Measurements from ENCODE around the gene GDE1. TPM values are rescaled to one million over a fixed set of nuclear protein-coding genes. Genes with fewer than 3 reads are reported as not detected.

Gene GDE1
- total RNA-seq, 1 donor from 2014 or later = 50.0 TPM

GRCh38 chr16:19524356-19524615, 2.4 kb upstream of the GDE1 start:
- TF ChIP-seq, protein P1, sequence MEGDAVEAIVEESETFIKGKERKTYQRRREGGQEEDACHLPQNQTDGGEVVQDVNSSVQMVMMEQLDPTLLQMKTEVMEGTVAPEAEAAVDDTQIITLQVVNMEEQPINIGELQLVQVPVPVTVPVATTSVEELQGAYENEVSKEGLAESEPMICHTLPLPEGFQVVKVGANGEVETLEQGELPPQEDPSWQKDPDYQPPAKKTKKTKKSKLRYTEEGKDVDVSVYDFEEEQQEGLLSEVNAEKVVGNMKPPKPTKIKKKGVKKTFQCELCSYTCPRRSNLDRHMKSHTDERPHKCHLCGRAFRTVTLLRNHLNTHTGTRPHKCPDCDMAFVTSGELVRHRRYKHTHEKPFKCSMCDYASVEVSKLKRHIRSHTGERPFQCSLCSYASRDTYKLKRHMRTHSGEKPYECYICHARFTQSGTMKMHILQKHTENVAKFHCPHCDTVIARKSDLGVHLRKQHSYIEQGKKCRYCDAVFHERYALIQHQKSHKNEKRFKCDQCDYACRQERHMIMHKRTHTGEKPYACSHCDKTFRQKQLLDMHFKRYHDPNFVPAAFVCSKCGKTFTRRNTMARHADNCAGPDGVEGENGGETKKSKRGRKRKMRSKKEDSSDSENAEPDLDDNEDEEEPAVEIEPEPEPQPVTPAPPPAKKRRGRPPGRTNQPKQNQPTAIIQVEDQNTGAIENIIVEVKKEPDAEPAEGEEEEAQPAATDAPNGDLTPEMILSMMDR (IDR thresholded peaks at IDR 0.05; ENCODE audit: unreplicated experiment) = no peak
- Mint-ChIP-seq H3K4me1 (ENCODE audit: unreplicated experiment) (peaks cover 20% of the 10 kb centered on the region), H3K27ac (ENCODE audit: unreplicated experiment) (peak overlapping the region; percentile 61), H3K27me3 (ENCODE audit: unreplicated experiment) (peaks cover 1% of the 10 kb centered on the region), H3K9me3 (ENCODE audit: unreplicated experiment) (no peaks in the 10 kb centered on the region), H3K4me3 (ENCODE audit: unreplicated experiment) (peak overlapping the region; percentile 100), H3K36me3 (ENCODE audit: low read depth, unreplicated experiment) (no peaks in the 10 kb centered on the region)
- no peak for DNase-seq (ENCODE audit: low spot score)

- TF ChIP-seq, protein P1 (IDR thresholded peaks at IDR 0.05; ENCODE audit: unreplicated experiment) = no peak
These were observed 1.9 kb upstream of the GDE1 start, which contains the start of gene CCP110 for GRCh38 chr16:19523559-19524355. TSS of gene CCP110 (plus strand) at chr16:19523942. CDS start at chr16:19527882, 3,940 bp downstream.

DNA sequence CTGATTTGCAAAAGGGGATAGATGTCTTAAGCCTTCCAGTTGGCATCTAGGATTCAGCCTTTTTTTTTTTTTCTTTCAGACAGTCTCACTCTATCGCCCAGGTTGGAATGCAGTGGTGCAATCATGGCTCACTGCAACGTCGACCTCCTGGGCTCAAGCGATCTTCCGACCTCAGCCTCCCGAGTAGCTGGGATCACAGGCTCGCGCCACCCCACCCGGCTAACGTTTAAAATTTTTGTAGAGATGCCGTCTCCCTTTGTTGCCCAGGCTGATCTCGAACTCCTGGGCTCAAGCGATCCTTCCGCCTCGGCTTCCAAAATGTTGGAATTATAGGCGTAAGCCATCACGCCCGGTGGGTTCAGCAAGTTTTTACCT, 1.3 kb upstream of the GDE1 start:
- H3K27ac Mint-ChIP-seq (ENCODE audit: unreplicated experiment) = no peak overlapping the region
- H3K9me3 Mint-ChIP-seq (ENCODE audit: unreplicated experiment) = no peaks in the 10 kb centered on the region
- DNase-seq (ENCODE audit: low spot score) = no peak
- H3K36me3 Mint-ChIP-seq (ENCODE audit: low read depth, unreplicated experiment) = no peaks in the 10 kb centered on the region
- TF ChIP-seq, protein P1 (IDR thresholded peaks at IDR 0.05; ENCODE audit: unreplicated experiment) = no peak
- peaks cover 20% of the 10 kb centered on the region for H3K4me1 Mint-ChIP-seq (ENCODE audit: unreplicated experiment)
- H3K4me3 Mint-ChIP-seq (ENCODE audit: unreplicated experiment) = no peak overlapping the region
- peaks cover 1% of the 10 kb centered on the region for H3K27me3 Mint-ChIP-seq (ENCODE audit: unreplicated experiment)

More at GRCh38 chr16:19523559-19524355, 1.9 kb upstream of the GDE1 start, which contains the start of gene CCP110:
- Mint-ChIP-seq H3K36me3 (ENCODE audit: low read depth, unreplicated experiment) (no peaks in the 10 kb centered on the region), H3K27me3 (ENCODE audit: unreplicated experiment) (peaks cover 1% of the 10 kb centered on the region), H3K4me1 (ENCODE audit: unreplicated experiment) (peaks cover 20% of the 10 kb centered on the region), H3K4me3 (ENCODE audit: unreplicated experiment) (peak within 1 kb of the TSS; percentile 100), H3K27ac (ENCODE audit: unreplicated experiment) (peak within 1 kb of the TSS; percentile 96), H3K9me3 (ENCODE audit: unreplicated experiment) (no peaks in the 10 kb centered on the region)
- peak; percentile 89 for DNase-seq (ENCODE audit: low spot score)

GRCh38 chr16:19522760-19523159, 862 bp upstream of the GDE1 start:
- peak overlapping the region; percentile 72 for H3K4me3 Mint-ChIP-seq (ENCODE audit: unreplicated experiment)
- peaks cover 20% of the 10 kb centered on the region for H3K4me1 Mint-ChIP-seq (ENCODE audit: unreplicated experiment)
- no peaks in the 10 kb centered on the region for H3K36me3 Mint-ChIP-seq (ENCODE audit: low read depth, unreplicated experiment)
- no peaks in the 10 kb centered on the region for H3K9me3 Mint-ChIP-seq (ENCODE audit: unreplicated experiment)
- H3K27ac Mint-ChIP-seq (ENCODE audit: unreplicated experiment) = peak overlapping the region; percentile 54
- TF ChIP-seq, protein P1 (IDR thresholded peaks at IDR 0.05; ENCODE audit: unreplicated experiment) = no peak
- H3K27me3 Mint-ChIP-seq (ENCODE audit: unreplicated experiment) = peaks cover 1% of the 10 kb centered on the region
- DNase-seq (ENCODE audit: low spot score) = no peak

GRCh38 chr16:19522397-19522732, 467 bp upstream of the GDE1 start:
- Mint-ChIP-seq H3K27me3 (ENCODE audit: unreplicated experiment) (peaks cover 1% of the 10 kb centered on the region), H3K4me3 (ENCODE audit: unreplicated experiment) (peak overlapping the region; percentile 98), H3K4me1 (ENCODE audit: unreplicated experiment) (peaks cover 20% of the 10 kb centered on the region), H3K27ac (ENCODE audit: unreplicated experiment) (no peak overlapping the region), H3K36me3 (ENCODE audit: low read depth, unreplicated experiment) (no peaks in the 10 kb centered on the region), H3K9me3 (ENCODE audit: unreplicated experiment) (no peaks in the 10 kb centered on the region)
- no peak for DNase-seq (ENCODE audit: low spot score)
- TF ChIP-seq, protein P1 (IDR thresholded peaks at IDR 0.05; ENCODE audit: unreplicated experiment) = no peak

All from endothelial cell (in vitro differentiated cells).